NCI-H82 treated with DMSO at 0.1 percent for 48 hours (cell line): ENCODE results near the gene TNFRSF14.

Experiments used
- DNase-seq: peaks from one replicate; lab custom pipeline; 2025; ENCODE audit not compliant: unreplicated experiment; lab: John Stamatoyannopoulos, UW

Gene TNFRSF14

GRCh38 chr1:2556277-2556677 is at the start of gene TNFRSF14:
Gene TNFRSF14 (plus strand): TSS chr1:2556371. CDS start chr1:2556665, 294 bp downstream.
- DNase-seq, result no peak

- DNase-seq, result no peak
Measured at GRCh38 chr1:2506901-2507565, 49.1 kb upstream of the TNFRSF14 start.

GRCh38 chr1:2507744-2508155 is 48.4 kb upstream of the TNFRSF14 start:
- no peak for DNase-seq

- no peak for DNase-seq
Measured at GRCh38 chr1:2508180-2508579, 48.0 kb upstream of the TNFRSF14 start.

- no peak for DNase-seq
Measured at GRCh38 chr1:2508751-2509150, 47.4 kb upstream of the TNFRSF14 start.

GRCh38 chr1:2509589-2509988 is 46.6 kb upstream of the TNFRSF14 start:
- DNase-seq, result no peak

- no peak for DNase-seq
Measured at GRCh38 chr1:2510366-2511155, 45.6 kb upstream of the TNFRSF14 start.

GRCh38 chr1:2512862-2513421 is 43.2 kb upstream of the TNFRSF14 start:
- DNase-seq, result no peak

GRCh38 chr1:2513939-2514652 is 42.1 kb upstream of the TNFRSF14 start:
- DNase-seq, result no peak

GRCh38 chr1:2514863-2515762 is 41.1 kb upstream of the TNFRSF14 start:
- DNase-seq, result no peak

- no peak for DNase-seq
Measured at GRCh38 chr1:2515763-2516080, 40.4 kb upstream of the TNFRSF14 start.

- no peak for DNase-seq
Measured at GRCh38 chr1:2516124-2516523, 40.0 kb upstream of the TNFRSF14 start.

GRCh38 chr1:2516946-2517345 is 39.2 kb upstream of the TNFRSF14 start:
- DNase-seq, result no peak

- no peak for DNase-seq
Measured at GRCh38 chr1:2517966-2518365, 38.2 kb upstream of the TNFRSF14 start.

- no peak for DNase-seq
Measured at GRCh38 chr1:2518528-2518927, 37.6 kb upstream of the TNFRSF14 start.

GRCh38 chr1:2519029-2519685 is 37.0 kb upstream of the TNFRSF14 start:
- DNase-seq, result no peak

- DNase-seq, result no peak
Measured at GRCh38 chr1:2519729-2520128, 36.4 kb upstream of the TNFRSF14 start.

- no peak for DNase-seq
Measured at GRCh38 chr1:2520206-2520605, 36.0 kb upstream of the TNFRSF14 start.

GRCh38 chr1:2520806-2521205 is 35.4 kb upstream of the TNFRSF14 start:
- DNase-seq, result no peak

GRCh38 chr1:2522230-2522629 is 33.9 kb upstream of the TNFRSF14 start:
- no peak for DNase-seq
